ENCODE measurements around the gene USP21. TPM values are rescaled to one million over a fixed set of nuclear protein-coding genes. Genes with fewer than 3 reads are reported as not detected.

USP21 gene
- total RNA-seq, 1 experiment from 2014 or later: 9.3 TPM

GRCh38 chr1:161215076-161215475 is 55.8 kb downstream of the USP21 start, which contains the start of gene FCER1G:
FCER1G (plus strand) TSS chr1:161215295; CDS start chr1:161215322, 27 bp downstream.
- DNase-seq (ENCODE audit: low read depth): no peak

Other genes with a start within 250 kb of the USP21 start
- not detected in 2 replicates for gene ITLN2, start 204.7 kb upstream of the USP21 start, total RNA-seq (2014; rRNA removed; shearing (Covaris generic))
- gene F11R, start 138.3 kb upstream of the USP21 start, total RNA-seq (2014; rRNA removed; shearing (Covaris generic)): 6.0 and 10.5 TPM in 2 replicates
- gene TSTD1, start 120.5 kb upstream of the USP21 start, total RNA-seq (2014; rRNA removed; shearing (Covaris generic)): 0.48 TPM in 1 of 2 replicates, not detected in the other
- gene USF1, start 113.5 kb upstream of the USP21 start, total RNA-seq (2014; rRNA removed; shearing (Covaris generic)): 63.3 and 67.3 TPM in 2 replicates
- gene ARHGAP30, start 89.6 kb upstream of the USP21 start, total RNA-seq (2014; rRNA removed; shearing (Covaris generic)): 0.20 TPM in 1 of 2 replicates, not detected in the other
- gene NECTIN4, start 69.9 kb upstream of the USP21 start, total RNA-seq (2014; rRNA removed; shearing (Covaris generic)): 0.20 TPM in 1 of 2 replicates, not detected in the other
- not detected in 2 replicates for gene KLHDC9, start 61.1 kb upstream of the USP21 start, total RNA-seq (2014; rRNA removed; shearing (Covaris generic))
- gene PFDN2, start 41.5 kb upstream of the USP21 start, total RNA-seq (2014; rRNA removed; shearing (Covaris generic)): 82.0 and 94.4 TPM in 2 replicates
- gene NIT1, start 41.4 kb upstream of the USP21 start, total RNA-seq (2014; rRNA removed; shearing (Covaris generic)): 27.0 and 27.9 TPM in 2 replicates
- 20.1 and 23.1 TPM in 2 replicates for gene DEDD, start 26.8 kb upstream of the USP21 start, total RNA-seq (2014; rRNA removed; shearing (Covaris generic))
- 81.9 and 95.6 TPM in 2 replicates for gene UFC1, start 5.5 kb upstream of the USP21 start, total RNA-seq (2014; rRNA removed; shearing (Covaris generic))
- gene PPOX, start 6.9 kb downstream of the USP21 start, total RNA-seq (2014; rRNA removed; shearing (Covaris generic)): 12.3 and 16.3 TPM in 2 replicates
- gene B4GALT3, start 18.0 kb downstream of the USP21 start, total RNA-seq (2014; rRNA removed; shearing (Covaris generic)): 13.7 and 16.7 TPM in 2 replicates
- 5.2 and 8.3 TPM in 2 replicates for gene ADAMTS4, start 39.6 kb downstream of the USP21 start, total RNA-seq (2014; rRNA removed; shearing (Covaris generic))
- 109 and 119 TPM in 2 replicates for gene NDUFS2, start 42.9 kb downstream of the USP21 start, total RNA-seq (2014; rRNA removed; shearing (Covaris generic))
- gene FCER1G, start 55.8 kb downstream of the USP21 start, total RNA-seq (2014; rRNA removed; shearing (Covaris generic)): 1.3 TPM in 1 of 2 replicates, not detected in the other
- not detected in 2 replicates for gene APOA2, start 64.1 kb downstream of the USP21 start, total RNA-seq (2014; rRNA removed; shearing (Covaris generic))
- gene TOMM40L, start 66.6 kb downstream of the USP21 start, total RNA-seq (2014; rRNA removed; shearing (Covaris generic)): 8.4 and 10.0 TPM in 2 replicates
- gene NR1I3, start 78.7 kb downstream of the USP21 start, total RNA-seq (2014; rRNA removed; shearing (Covaris generic)): not detected in 2 replicates
- gene PCP4L1, start 99.2 kb downstream of the USP21 start, total RNA-seq (2014; rRNA removed; shearing (Covaris generic)): not detected in 2 replicates
- 0.24 and 0.39 TPM in 2 replicates for gene MPZ, start 150.5 kb downstream of the USP21 start, total RNA-seq (2014; rRNA removed; shearing (Covaris generic))
- 16.1 and 19.5 TPM in 2 replicates for gene SDHC, start 154.9 kb downstream of the USP21 start, total RNA-seq (2014; rRNA removed; shearing (Covaris generic))
- gene CFAP126, start 208.4 kb downstream of the USP21 start, total RNA-seq (2014; rRNA removed; shearing (Covaris generic)): not detected in 2 replicates

All from RPMI7951 (cell line).